Astrocyte (in vitro differentiated cells and primary cell): ENCODE measurements around the gene CRNKL1. TPM values are rescaled to one million over a fixed set of nuclear protein-coding genes. Genes with fewer than 3 reads are reported as not detected.

Source experiments
- DNase-seq: peaks from one replicate; pipeline ENCODE4 v3.0.0-alpha.2; 2010; ENCODE audit warnings: low read depth
- FAIRE-seq: peaks from 2 replicates; lab custom pipeline; 2011; peaks lifted over from hg19 to GRCh38; lab: Jason Lieb, UNC
- H2AFZ ChIP-seq: 2 replicates; pipeline ENCODE4 v1.6.0; 2012; ENCODE audit warnings: low read depth, low read length, inconsistent platforms
- H3K27ac ChIP-seq: 2 replicates; pipeline ENCODE4 v1.5.1; 2011; ENCODE audit warnings: low read depth, low read length, inconsistent platforms
- H3K27me3 ChIP-seq: 2 replicates; pipeline ENCODE4 v1.6.0; 2011; ENCODE audit warnings: low read length, inconsistent platforms; ENCODE audit not compliant: insufficient read depth
- H3K36me3 ChIP-seq: 2 replicates; pipeline ENCODE4 v1.5.1; 2011; ENCODE audit warnings: low read length, inconsistent platforms; ENCODE audit not compliant: insufficient read depth
- H3K4me1 ChIP-seq: 2 replicates; pipeline ENCODE4 v1.5.1; 2011; ENCODE audit warnings: low read length, inconsistent platforms; ENCODE audit not compliant: insufficient read depth
- H3K4me2 ChIP-seq: 2 replicates; pipeline ENCODE4 v1.6.0; 2012; ENCODE audit warnings: low read length, inconsistent platforms
- H3K4me3 ChIP-seq: 2 replicates; pipeline ENCODE4 v1.5.1; 2011; ENCODE audit warnings: low read depth, mild to moderate bottlenecking, low read length, inconsistent platforms; ENCODE audit not compliant: insufficient read depth
- H3K79me2 ChIP-seq: 2 replicates; pipeline ENCODE4 v1.6.0; 2012; ENCODE audit warnings: mild to moderate bottlenecking, low read length, inconsistent platforms; ENCODE audit not compliant: insufficient read depth
- H3K9ac ChIP-seq: 2 replicates; pipeline ENCODE4 v1.6.0; 2012; ENCODE audit warnings: mild to moderate bottlenecking, low read length, inconsistent platforms
- H3K9me3 ChIP-seq: 2 replicates; pipeline ENCODE4 v1.5.1; 2012; ENCODE audit warnings: low read depth, mild to moderate bottlenecking, low read length, inconsistent platforms; ENCODE audit not compliant: insufficient read depth
- H4K20me1 ChIP-seq: 2 replicates; pipeline ENCODE4 v1.6.0; 2012; ENCODE audit warnings: low read length, inconsistent platforms; ENCODE audit not compliant: insufficient read depth
- H3K27ac Mint-ChIP-seq: one replicate; pipeline ENCODE4 v1.8.0; 2021; ENCODE audit warnings: mild to moderate bottlenecking, mixed read lengths; ENCODE audit not compliant: unreplicated experiment
- H3K27me3 Mint-ChIP-seq: one replicate; pipeline ENCODE4 v1.8.0; 2021; ENCODE audit warnings: low read depth, mixed read lengths; ENCODE audit not compliant: unreplicated experiment
- H3K36me3 Mint-ChIP-seq: one replicate; pipeline ENCODE4 v1.8.0; 2021; ENCODE audit warnings: low read depth, mixed read lengths; ENCODE audit not compliant: unreplicated experiment
- H3K4me1 Mint-ChIP-seq: one replicate; pipeline ENCODE4 v1.8.0; 2021; ENCODE audit warnings: low read depth, mixed read lengths; ENCODE audit not compliant: unreplicated experiment
- H3K4me3 Mint-ChIP-seq: one replicate; pipeline ENCODE4 v1.8.0; 2021; ENCODE audit warnings: mild to moderate bottlenecking, moderate library complexity, mixed read lengths; ENCODE audit not compliant: unreplicated experiment
- H3K9me3 Mint-ChIP-seq: one replicate; pipeline ENCODE4 v1.8.0; 2021; ENCODE audit warnings: mild to moderate bottlenecking, mixed read lengths; ENCODE audit not compliant: unreplicated experiment
- EZH2 ChIP-seq: IDR thresholded peaks from 2 replicates; pipeline ENCODE4 v1.6.1; 2012; ENCODE audit warnings: mild to moderate bottlenecking, low read length, inconsistent platforms; ENCODE audit not compliant: insufficient read depth
- total RNA-seq: library from RNA; stranded (reverse); gene quantifications from 2 replicates; pipeline ENCODE4 v1.2.1, GENCODE V29; 2021
- TF ChIP-seq, protein P1 (sequence below): IDR thresholded peaks from 2 replicates; pipeline ENCODE4 v1.5.1; 2011; ENCODE audit warnings: low read depth, mild to moderate bottlenecking, inconsistent platforms, low read length, moderate library complexity; ENCODE audit not compliant: insufficient read depth

Gene CRNKL1
- total RNA-seq, 1 donor from 2014 or later, result 20.2 TPM

DNA sequence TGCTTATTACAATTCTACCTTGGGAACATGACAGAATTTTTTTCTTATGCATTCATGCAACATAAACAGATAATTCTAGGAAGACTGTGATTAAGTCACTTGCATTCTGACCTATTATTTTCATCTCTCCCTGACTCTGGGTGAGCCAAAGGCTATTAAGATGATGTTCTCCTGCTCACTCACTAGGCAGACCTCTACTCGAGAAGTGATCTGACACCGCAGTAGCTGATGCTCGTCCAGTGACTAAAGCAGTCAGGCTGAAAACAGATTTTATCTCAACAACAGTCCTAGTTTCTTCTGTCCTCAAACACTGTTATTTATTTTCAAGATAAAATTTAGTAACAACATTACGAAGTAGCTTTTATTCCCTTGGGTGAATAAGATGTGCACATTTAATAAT lies 17.8 kb downstream of the CRNKL1 start:
- H3K27ac Mint-ChIP-seq, result peak overlapping the region; percentile 14
- H3K36me3 ChIP-seq, result peaks cover 67% of the 10 kb centered on the region
- H4K20me1 ChIP-seq, result peaks cover 15% of the 10 kb centered on the region
- no peak overlapping the region for H3K4me3 ChIP-seq
- H3K36me3 Mint-ChIP-seq, result peaks cover 9% of the 10 kb centered on the region
- no peaks in the 10 kb centered on the region for H3K27me3 ChIP-seq
- H3K9me3 Mint-ChIP-seq, result no peaks in the 10 kb centered on the region
- H3K4me2 ChIP-seq, result no peak overlapping the region
- H3K4me1 ChIP-seq, result no peaks in the 10 kb centered on the region
- peaks cover 4% of the 10 kb centered on the region for H3K4me1 Mint-ChIP-seq
- no peak overlapping the region for H3K27ac ChIP-seq
- DNase-seq (no peak), FAIRE-seq (no peak)
- no peak overlapping the region for H2AFZ ChIP-seq
- H3K4me3 Mint-ChIP-seq, result no peak overlapping the region
- H3K27me3 Mint-ChIP-seq, result no peaks in the 10 kb centered on the region
- TF ChIP-seq, protein P1, sequence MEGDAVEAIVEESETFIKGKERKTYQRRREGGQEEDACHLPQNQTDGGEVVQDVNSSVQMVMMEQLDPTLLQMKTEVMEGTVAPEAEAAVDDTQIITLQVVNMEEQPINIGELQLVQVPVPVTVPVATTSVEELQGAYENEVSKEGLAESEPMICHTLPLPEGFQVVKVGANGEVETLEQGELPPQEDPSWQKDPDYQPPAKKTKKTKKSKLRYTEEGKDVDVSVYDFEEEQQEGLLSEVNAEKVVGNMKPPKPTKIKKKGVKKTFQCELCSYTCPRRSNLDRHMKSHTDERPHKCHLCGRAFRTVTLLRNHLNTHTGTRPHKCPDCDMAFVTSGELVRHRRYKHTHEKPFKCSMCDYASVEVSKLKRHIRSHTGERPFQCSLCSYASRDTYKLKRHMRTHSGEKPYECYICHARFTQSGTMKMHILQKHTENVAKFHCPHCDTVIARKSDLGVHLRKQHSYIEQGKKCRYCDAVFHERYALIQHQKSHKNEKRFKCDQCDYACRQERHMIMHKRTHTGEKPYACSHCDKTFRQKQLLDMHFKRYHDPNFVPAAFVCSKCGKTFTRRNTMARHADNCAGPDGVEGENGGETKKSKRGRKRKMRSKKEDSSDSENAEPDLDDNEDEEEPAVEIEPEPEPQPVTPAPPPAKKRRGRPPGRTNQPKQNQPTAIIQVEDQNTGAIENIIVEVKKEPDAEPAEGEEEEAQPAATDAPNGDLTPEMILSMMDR, result no peak
- no peak for TF ChIP-seq EZH2
- no peaks in the 10 kb centered on the region for H3K9me3 ChIP-seq
- peaks cover 5% of the 10 kb centered on the region for H3K79me2 ChIP-seq
- H3K9ac ChIP-seq, result no peak overlapping the region

- Mint-ChIP-seq H3K27me3 (no peaks in the 10 kb centered on the region), H3K4me3 (no peak overlapping the region), H3K4me1 (peaks cover 6% of the 10 kb centered on the region), H3K9me3 (no peaks in the 10 kb centered on the region), H3K36me3 (peaks cover 6% of the 10 kb centered on the region), H3K27ac (no peak overlapping the region)
- TF ChIP-seq EZH2, result no peak
- TF ChIP-seq, protein P1, result no peak
- DNase-seq, result no peak
- H4K20me1 ChIP-seq, result peaks cover 15% of the 10 kb centered on the region
- no peak overlapping the region for H3K9ac ChIP-seq
- no peaks in the 10 kb centered on the region for H3K9me3 ChIP-seq
- H3K4me2 ChIP-seq, result no peak overlapping the region
- H3K4me1 ChIP-seq, result no peaks in the 10 kb centered on the region
- no peak overlapping the region for H2AFZ ChIP-seq
- no peaks in the 10 kb centered on the region for H3K27me3 ChIP-seq
- peaks cover 59% of the 10 kb centered on the region for H3K36me3 ChIP-seq
- H3K79me2 ChIP-seq, result peaks cover 30% of the 10 kb centered on the region
- H3K27ac ChIP-seq, result no peak overlapping the region
- no peak overlapping the region for H3K4me3 ChIP-seq
- no peak for FAIRE-seq
These were observed 20.5 kb downstream of the CRNKL1 start for GRCh38 chr20:20031790-20032189.

- Histone ChIP-seq H3K9me3 (no peaks in the 10 kb centered on the region), H3K4me3 (no peak overlapping the region), H3K79me2 (peaks cover 74% of the 10 kb centered on the region), H3K27me3 (no peaks in the 10 kb centered on the region), H4K20me1 (peaks cover 41% of the 10 kb centered on the region), H3K36me3 (peaks cover 22% of the 10 kb centered on the region), H3K9ac (no peak overlapping the region), H3K27ac (no peak overlapping the region), H3K4me1 (peaks cover 6% of the 10 kb centered on the region), H2AFZ (no peak overlapping the region), H3K4me2 (no peak overlapping the region)
- H3K36me3 Mint-ChIP-seq, result peaks cover 8% of the 10 kb centered on the region
- FAIRE-seq (no peak), DNase-seq (no peak)
- no peak overlapping the region for H3K4me3 Mint-ChIP-seq
- no peak for TF ChIP-seq EZH2
- TF ChIP-seq, protein P1, result no peak
- H3K27me3 Mint-ChIP-seq, result no peaks in the 10 kb centered on the region
- H3K27ac Mint-ChIP-seq, result no peak overlapping the region
- peaks cover 20% of the 10 kb centered on the region for H3K4me1 Mint-ChIP-seq
- H3K9me3 Mint-ChIP-seq, result no peaks in the 10 kb centered on the region
These were observed 25.0 kb downstream of the CRNKL1 start for GRCh38 chr20:20027284-20027683.
